ENCODE data around the gene ADGRA3.

ADGRA3 gene

DNA sequence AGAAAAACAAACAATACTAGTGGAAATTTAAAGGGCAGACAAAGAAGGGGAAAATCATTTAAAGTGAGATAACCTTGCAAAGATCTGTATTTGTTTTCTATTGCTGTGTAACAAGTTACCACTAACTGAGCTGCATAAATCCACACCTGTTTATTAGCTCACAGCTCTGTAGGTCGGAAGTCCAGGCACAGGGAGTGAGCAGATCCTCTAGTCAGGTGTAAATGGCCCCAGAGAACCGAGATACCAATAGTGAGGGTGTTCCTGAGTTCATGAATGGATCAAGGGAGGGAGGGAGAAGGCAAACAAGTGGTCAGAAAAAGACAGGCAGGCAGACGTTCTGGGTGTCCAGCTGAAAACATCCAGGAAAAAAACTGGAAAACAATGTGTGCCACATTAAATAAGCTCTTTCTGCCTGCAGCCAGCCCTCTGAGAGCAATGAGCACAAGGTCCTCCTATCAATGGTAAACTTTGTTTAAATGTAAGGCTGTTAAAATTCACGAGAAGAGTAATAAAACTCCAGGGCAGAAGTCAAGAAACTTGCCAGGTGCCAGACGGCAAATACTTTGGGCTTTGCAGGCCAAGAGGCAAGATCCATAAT is 25.0 kb downstream of the ADGRA3 start:
- no peak overlapping the region for H2AFZ ChIP-seq (ENCODE audit: low read length)
- H3K27me3 ChIP-seq (ENCODE audit: insufficient read depth, low read length, poor library complexity, severe bottlenecking) = no peaks in the 10 kb centered on the region
- peaks cover 68% of the 10 kb centered on the region for H3K79me2 ChIP-seq (ENCODE audit: insufficient read depth, low read length)
- no peaks in the 10 kb centered on the region for H3K36me3 ChIP-seq (ENCODE audit: insufficient read depth, low read length)
- H3K9me3 ChIP-seq (ENCODE audit: insufficient read depth, low read depth, low read length) = no peaks in the 10 kb centered on the region
- no peaks in the 10 kb centered on the region for H3F3A ChIP-seq (ENCODE audit: low read depth)
- H3K9ac ChIP-seq (ENCODE audit: low read depth, low read length, poor library complexity, severe bottlenecking) = no peak overlapping the region
- H3K4me1 ChIP-seq (ENCODE audit: insufficient read depth, low read length, poor library complexity, severe bottlenecking) = peaks cover 12% of the 10 kb centered on the region
- no peak overlapping the region for H3K4me3 ChIP-seq (ENCODE audit: low read length, poor library complexity, severe bottlenecking)
- H3K9me2 ChIP-seq (replicated peaks; ENCODE audit: low read depth, low read length) = no peaks in the 10 kb centered on the region
- TF ChIP-seq EZH2phosphoT487 (IDR thresholded peaks at IDR 0.05; ENCODE audit: borderline replicate concordance) = no peak
- TF ChIP-seq, protein P1, sequence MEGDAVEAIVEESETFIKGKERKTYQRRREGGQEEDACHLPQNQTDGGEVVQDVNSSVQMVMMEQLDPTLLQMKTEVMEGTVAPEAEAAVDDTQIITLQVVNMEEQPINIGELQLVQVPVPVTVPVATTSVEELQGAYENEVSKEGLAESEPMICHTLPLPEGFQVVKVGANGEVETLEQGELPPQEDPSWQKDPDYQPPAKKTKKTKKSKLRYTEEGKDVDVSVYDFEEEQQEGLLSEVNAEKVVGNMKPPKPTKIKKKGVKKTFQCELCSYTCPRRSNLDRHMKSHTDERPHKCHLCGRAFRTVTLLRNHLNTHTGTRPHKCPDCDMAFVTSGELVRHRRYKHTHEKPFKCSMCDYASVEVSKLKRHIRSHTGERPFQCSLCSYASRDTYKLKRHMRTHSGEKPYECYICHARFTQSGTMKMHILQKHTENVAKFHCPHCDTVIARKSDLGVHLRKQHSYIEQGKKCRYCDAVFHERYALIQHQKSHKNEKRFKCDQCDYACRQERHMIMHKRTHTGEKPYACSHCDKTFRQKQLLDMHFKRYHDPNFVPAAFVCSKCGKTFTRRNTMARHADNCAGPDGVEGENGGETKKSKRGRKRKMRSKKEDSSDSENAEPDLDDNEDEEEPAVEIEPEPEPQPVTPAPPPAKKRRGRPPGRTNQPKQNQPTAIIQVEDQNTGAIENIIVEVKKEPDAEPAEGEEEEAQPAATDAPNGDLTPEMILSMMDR (conservative IDR thresholded peaks at IDR 0.05; ENCODE audit: low read length) = no peak
- peaks cover 14% of the 10 kb centered on the region for H4K20me1 ChIP-seq (ENCODE audit: insufficient read depth, low read length, poor library complexity, severe bottlenecking)
- H3K4me2 ChIP-seq (ENCODE audit: low read depth, low read length, poor library complexity, severe bottlenecking) = no peak overlapping the region

DNA sequence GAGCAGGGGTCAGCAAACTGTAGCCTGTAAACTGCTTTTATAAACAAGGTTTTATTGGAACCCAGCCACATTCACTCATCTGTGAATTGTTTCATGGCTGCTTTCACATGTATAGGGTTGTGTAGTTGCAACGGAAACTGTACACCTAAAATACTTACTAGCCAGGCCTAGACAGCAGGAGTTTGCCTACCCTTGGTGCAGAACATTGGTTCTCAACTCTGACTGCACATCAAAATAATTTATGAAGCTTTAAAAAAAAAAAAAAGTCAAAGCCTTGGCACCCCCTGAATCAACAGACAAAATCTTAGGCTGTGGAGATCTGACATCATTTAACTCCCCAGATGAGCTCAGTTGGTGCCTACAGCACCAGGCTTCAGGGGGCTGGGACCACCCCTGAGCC is 27.8 kb downstream of the ADGRA3 start:
- Histone ChIP-seq H3K9me3 (ENCODE audit: insufficient read depth, low read depth, low read length) (no peaks in the 10 kb centered on the region), H3K79me2 (ENCODE audit: insufficient read depth, low read length) (peaks cover 77% of the 10 kb centered on the region), H3K4me1 (ENCODE audit: insufficient read depth, low read length, poor library complexity, severe bottlenecking) (peaks cover 26% of the 10 kb centered on the region)

DNA sequence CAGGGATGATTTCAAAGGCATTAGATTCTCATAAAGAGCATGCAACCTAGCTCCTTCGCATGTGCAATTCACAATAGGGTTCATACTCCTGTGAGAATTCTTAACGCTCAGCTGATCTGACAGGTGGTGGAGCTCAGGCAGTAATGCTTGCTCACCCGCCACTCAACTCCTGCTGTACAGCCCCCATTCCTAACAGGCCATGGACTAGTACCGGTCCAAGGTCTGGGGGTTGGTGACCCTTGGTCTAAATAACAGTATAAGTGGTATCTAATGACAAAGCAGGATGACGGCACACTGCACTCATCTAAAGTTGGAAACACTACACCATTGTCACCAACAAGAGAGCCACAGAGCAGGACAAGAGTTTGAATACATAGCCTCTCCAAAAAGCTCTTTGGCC is 28.5 kb downstream of the ADGRA3 start:
- H3K36me3 ChIP-seq (ENCODE audit: insufficient read depth, low read length) = no peaks in the 10 kb centered on the region
- no peaks in the 10 kb centered on the region for H3F3A ChIP-seq (ENCODE audit: low read depth)
- H3K9me2 ChIP-seq (replicated peaks; ENCODE audit: low read depth, low read length) = no peaks in the 10 kb centered on the region
- H2AFZ ChIP-seq (ENCODE audit: low read length) = no peak overlapping the region
- no peak overlapping the region for H3K9ac ChIP-seq (ENCODE audit: low read depth, low read length, poor library complexity, severe bottlenecking)
- peaks cover 10% of the 10 kb centered on the region for H4K20me1 ChIP-seq (ENCODE audit: insufficient read depth, low read length, poor library complexity, severe bottlenecking)
- no peaks in the 10 kb centered on the region for H3K27me3 ChIP-seq (ENCODE audit: insufficient read depth, low read length, poor library complexity, severe bottlenecking)
- no peak overlapping the region for H3K4me3 ChIP-seq (ENCODE audit: low read length, poor library complexity, severe bottlenecking)
- H3K9me3 ChIP-seq (ENCODE audit: insufficient read depth, low read depth, low read length) = no peaks in the 10 kb centered on the region
- no peak for TF ChIP-seq EZH2phosphoT487 (IDR thresholded peaks at IDR 0.05; ENCODE audit: borderline replicate concordance)
- TF ChIP-seq, protein P1 (conservative IDR thresholded peaks at IDR 0.05; ENCODE audit: low read length) = no peak
- peaks cover 30% of the 10 kb centered on the region for H3K4me1 ChIP-seq (ENCODE audit: insufficient read depth, low read length, poor library complexity, severe bottlenecking)
- no peak overlapping the region for H3K4me2 ChIP-seq (ENCODE audit: low read depth, low read length, poor library complexity, severe bottlenecking)
- peaks cover 77% of the 10 kb centered on the region for H3K79me2 ChIP-seq (ENCODE audit: insufficient read depth, low read length)

More for the DNA sequence above, 27.8 kb downstream of the ADGRA3 start:
- H4K20me1 ChIP-seq (ENCODE audit: insufficient read depth, low read length, poor library complexity, severe bottlenecking) = peaks cover 10% of the 10 kb centered on the region
- H2AFZ ChIP-seq (ENCODE audit: low read length) = no peak overlapping the region
- H3K36me3 ChIP-seq (ENCODE audit: insufficient read depth, low read length) = no peaks in the 10 kb centered on the region
- H3K9me2 ChIP-seq (replicated peaks; ENCODE audit: low read depth, low read length) = no peaks in the 10 kb centered on the region
- no peak overlapping the region for H3K9ac ChIP-seq (ENCODE audit: low read depth, low read length, poor library complexity, severe bottlenecking)
- no peaks in the 10 kb centered on the region for H3K27me3 ChIP-seq (ENCODE audit: insufficient read depth, low read length, poor library complexity, severe bottlenecking)
- no peak overlapping the region for H3K4me3 ChIP-seq (ENCODE audit: low read length, poor library complexity, severe bottlenecking)
- H3K4me2 ChIP-seq (ENCODE audit: low read depth, low read length, poor library complexity, severe bottlenecking) = no peak overlapping the region
- no peaks in the 10 kb centered on the region for H3F3A ChIP-seq (ENCODE audit: low read depth)
- TF ChIP-seq, protein P1 (conservative IDR thresholded peaks at IDR 0.05; ENCODE audit: low read length) = no peak
